NAMALWA (cell line): ENCODE results near the gene MARCHF9.

Experiments
- DNase-seq: peaks from one replicate; pipeline ENCODE4 v3.0.0-alpha.2; 2015; ENCODE audit warnings: low spot score

Gene MARCHF9

GRCh38 chr12:57800965-57801364 is 46.1 kb downstream of the MARCHF9 start:
- no peak for DNase-seq

DNA sequence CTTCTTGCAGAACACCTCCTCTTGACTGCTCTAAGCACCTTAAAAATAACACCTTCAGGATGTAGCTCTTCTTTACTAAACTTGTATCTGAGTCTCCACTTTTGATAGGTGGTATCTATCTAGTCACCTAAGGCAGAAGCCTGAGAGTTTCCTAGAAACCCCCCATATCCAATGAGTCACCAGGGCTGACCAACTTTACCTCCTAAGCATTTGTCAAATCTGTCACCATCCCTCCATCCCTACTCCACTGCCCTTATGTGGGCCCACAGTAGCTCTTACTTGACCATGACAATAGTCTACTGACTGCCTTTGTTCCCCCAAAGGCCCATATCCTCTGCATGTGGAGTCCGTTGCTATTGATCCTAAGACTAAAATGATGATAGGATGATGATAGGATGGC is 47.7 kb downstream of the MARCHF9 start:
- no peak for DNase-seq

- peak; percentile 47 for DNase-seq
Observed at GRCh38 chr12:57803319-57803893, 48.5 kb downstream of the MARCHF9 start.

GRCh38 chr12:57806677-57807076 is 51.8 kb downstream of the MARCHF9 start:
- no peak for DNase-seq

DNA sequence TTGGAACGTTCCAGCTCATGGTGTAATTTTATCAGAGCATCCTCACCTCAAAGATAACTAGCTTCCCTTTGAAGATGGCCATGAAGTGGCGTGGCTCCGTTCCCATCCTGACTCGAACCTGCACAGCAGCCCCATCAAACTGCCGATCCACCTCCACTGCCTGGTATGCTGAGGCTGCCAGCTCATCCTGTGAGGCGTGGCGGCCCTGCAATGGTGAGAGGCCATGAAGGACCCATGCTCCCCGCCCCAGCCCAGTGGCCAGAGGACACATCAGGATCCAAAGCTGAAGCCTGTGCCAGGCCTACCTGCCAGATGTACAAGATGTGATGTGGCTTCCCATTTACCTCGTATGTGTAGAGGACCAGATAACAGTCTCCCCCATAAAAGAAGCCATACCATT is 52.4 kb downstream of the MARCHF9 start:
- DNase-seq: no peak

- no peak for DNase-seq
Observed at GRCh38 chr12:57808351-57808750, 53.4 kb downstream of the MARCHF9 start.

DNA sequence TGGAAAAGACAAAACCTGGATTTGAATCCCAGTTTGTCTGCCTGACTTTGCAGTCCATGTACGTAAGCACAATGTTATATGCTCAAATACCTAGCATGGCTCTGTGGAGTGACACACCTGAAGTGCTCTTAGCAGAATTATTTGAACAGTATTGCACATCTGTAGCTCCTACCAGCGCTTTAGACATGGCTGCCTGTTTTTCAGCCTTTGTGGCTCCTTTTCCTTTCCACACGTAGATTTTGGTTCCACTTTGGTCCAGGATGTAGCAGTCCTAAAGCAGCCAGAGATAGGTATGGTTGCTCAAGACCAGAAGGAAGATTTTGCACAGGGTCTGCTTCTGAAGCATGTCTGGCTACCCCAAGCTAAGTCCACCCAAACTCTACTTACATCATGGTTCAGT is 54.5 kb downstream of the MARCHF9 start:
- DNase-seq: no peak
